GM12878 (cell line): ENCODE measurements around the gene PDE7B. TPM values are rescaled to one million over a fixed set of nuclear protein-coding genes. Genes with fewer than 3 reads are reported as not detected.

ENCODE experiments used
- ATAC-seq: fragments of 200-7000 bp; cut with Tn5 transposase; 3 replicates; pipeline ENCODE4 v1.9.1; 2020; ENCODE audit warnings: mild to moderate bottlenecking, moderate library complexity
- BruUV-seq: library from RNA; stranded (reverse); fragments of 400-500 nt; replicated peaks from 2 replicates; lab custom pipeline; 2021; lab: Mats Ljungman, UMichigan
- CTCF ChIA-PET: fragments of 300-600 bp; sonication (Branson Sonifier 250); formaldehyde crosslinking; extraction: SDS; loops from one replicate; lab custom pipeline; 2021; ENCODE audit warnings: inconsistent platforms; lab: Yijun Ruan, JAX
- POLR2A ChIA-PET: fragments of 350-600 bp; formaldehyde crosslinking; extraction: SDS; loops from one replicate; lab custom pipeline; 2021; ENCODE audit warnings: inconsistent platforms; lab: Charles Lee
- RAD21 ChIA-PET: fragments of 300-600 bp; sonication (Branson Sonifier 250); formaldehyde crosslinking; loops from one replicate; lab custom pipeline; 2023; ENCODE audit warnings: antibody characterized with exemption; ENCODE audit not compliant: unreplicated experiment; lab: Charles Lee
- SMC1A ChIA-PET: fragments of 300-600 bp; sonication (Branson Sonifier 250); formaldehyde crosslinking; loops from one replicate; lab custom pipeline; 2023; ENCODE audit not compliant: unreplicated experiment, uncharacterized antibody; lab: Charles Lee
- DNase-seq: peaks from one replicate; pipeline ENCODE4 v3.0.0-alpha.2; 2011; ENCODE audit warnings: low read depth, low spot score
- FAIRE-seq: peaks from 3 replicates; lab custom pipeline; 2011; peaks lifted over from hg19 to GRCh38; lab: Jason Lieb, UNC
- H2AFZ ChIP-seq: 2 replicates; pipeline ENCODE4 v1.6.0; 2011; ENCODE audit warnings: low read depth, low read length, control low read depth; ENCODE audit not compliant: control insufficient read depth
- H3K27ac ChIP-seq: 2 replicates; pipeline ENCODE4 v1.5.1; 2011; ENCODE audit warnings: control low read depth; ENCODE audit not compliant: control insufficient read depth, insufficient read depth
- H3K27me3 ChIP-seq, 2 experiments: replicated peaks in 1 of 2; 2 replicates each; pipeline versions ENCODE4 v1.6.0 to v1.6.1; 2011; ENCODE audit warnings: low read length in 1 of 2; ENCODE audit not compliant: control insufficient read depth in 2 of 2, insufficient read depth in 2 of 2
- H3K36me3 ChIP-seq, 2 experiments: 2 replicates each; pipeline ENCODE4 v1.5.1; 2011; ENCODE audit warnings: low read length in 1 of 2; ENCODE audit not compliant: control insufficient read depth in 2 of 2, insufficient read depth in 2 of 2
- H3K4me1 ChIP-seq: 2 replicates; pipeline ENCODE4 v1.6.1; 2011; ENCODE audit warnings: mild to moderate bottlenecking, low read length, moderate library complexity, mixed read lengths; ENCODE audit not compliant: control insufficient read depth, insufficient read depth
- H3K4me2 ChIP-seq: 2 replicates; pipeline ENCODE4 v1.6.0; 2011; ENCODE audit warnings: control low read depth; ENCODE audit not compliant: control insufficient read depth, insufficient read depth
- H3K4me3 ChIP-seq: fragments of 200-600 bp; sonication (generic); 2 replicates; pipeline ENCODE4 v1.5.1; 2016
- H3K79me2 ChIP-seq: 2 replicates; pipeline ENCODE4 v1.6.0; 2011; ENCODE audit warnings: low read length; ENCODE audit not compliant: control insufficient read depth, insufficient read depth
- H3K9ac ChIP-seq: 2 replicates; pipeline ENCODE4 v1.8.0; 2011; ENCODE audit warnings: low read length, control low read depth, mixed read lengths; ENCODE audit not compliant: control insufficient read depth, insufficient read depth
- H3K9me3 ChIP-seq: replicated peaks from 3 replicates; pipeline ENCODE4 v1.5.1; 2011; ENCODE audit warnings: mild to moderate bottlenecking, low read length; ENCODE audit not compliant: control insufficient read depth, insufficient read depth
- H4K20me1 ChIP-seq: 2 replicates; pipeline ENCODE4 v1.6.0; 2011; ENCODE audit not compliant: control insufficient read depth, insufficient read depth
- ATF2 ChIP-seq: IDR thresholded peaks from 2 replicates; pipeline ENCODE4 v1.6.1; 2012; ENCODE audit warnings: low read length, inconsistent platforms
- BHLHE40 ChIP-seq, 2 experiments: fragments of 450-650 bp in 1 of 2; IDR thresholded peaks; 2 replicates each; pipeline ENCODE4 v1.6.1; 2011 to 2017; ENCODE audit warnings: low read depth in 2 of 2, borderline replicate concordance in 1 of 2, improper control_type of control experiment in 1 of 2, low read length in 1 of 2, mild to moderate bottlenecking in 1 of 2
- CBX5 ChIP-seq: sonication (generic); IDR thresholded peaks from 2 replicates; pipeline ENCODE4 v1.6.1; 2016; ENCODE audit warnings: low read depth, moderate library complexity, mild to moderate bottlenecking, inconsistent platforms
- FOS ChIP-seq: IDR thresholded peaks from 3 replicates; pipeline ENCODE4 v1.6.1; 2011; ENCODE audit warnings: borderline replicate concordance; ENCODE audit not compliant: insufficient read length; ENCODE audit errors: extremely low read depth
- FOXK2 ChIP-seq: fragments of 450-650 bp; IDR thresholded peaks from 2 replicates; pipeline ENCODE4 v1.6.1; 2017; ENCODE audit warnings: mild to moderate bottlenecking, moderate library complexity
- MTA2 ChIP-seq: fragments of 450-650 bp; IDR thresholded peaks from 2 replicates; pipeline ENCODE4 v1.6.1; 2016; ENCODE audit warnings: low read depth, mild to moderate bottlenecking, moderate library complexity
- PBX3 ChIP-seq: IDR thresholded peaks from 2 replicates; pipeline ENCODE4 v1.6.1; 2011; ENCODE audit warnings: mild to moderate bottlenecking, low read depth, low read length, moderate library complexity; ENCODE audit not compliant: insufficient replicate concordance
- RB1 ChIP-seq: fragments of 450-650 bp; formaldehyde crosslinking; IDR thresholded peaks from 2 replicates; pipeline ENCODE4 v1.6.1; 2017; ENCODE audit warnings: mild to moderate bottlenecking, borderline replicate concordance
- SUPT20H ChIP-seq: IDR thresholded peaks from 2 replicates; pipeline ENCODE4 v1.6.1; 2011; ENCODE audit warnings: low read depth, mild to moderate bottlenecking, low read length, moderate library complexity, borderline replicate concordance; ENCODE audit not compliant: control insufficient read depth
- WGBS: methylation state at CpG from one replicate; pipeline ENCODE4 v1.1.6; 2016; ENCODE audit warnings: low lambda C conversion rate; ENCODE audit not compliant: insufficient replicate concordance, insufficient coverage; ENCODE audit errors: missing lambda C conversion rate; 5-methylcytosine and 5-hydroxymethylcytosine counted together
- in situ Hi-C: fragments of 300-500 bp; cut with MboI; formaldehyde crosslinking; loops from 9 replicates; pipeline ENCODE4 v1.14.3; 2018; ENCODE audit warnings: mixed read lengths
- intact Hi-C: fragments of 100-400 bp; cut with micrococcal nuclease; formaldehyde crosslinking; loops from one replicate; pipeline ENCODE4 v1.14.2; 2022; ENCODE audit not compliant: unreplicated experiment
- polyA plus RNA-seq, 11 experiments: library from polyadenylated mRNA; depleted of rRNA in 4 of 11; unstranded in 6 of 11; stranded (reverse) in 5 of 11; fragments of >200 nt; fragmentation: Nextera tagmentation in 4 of 11; fragmentation: Illumina TruSeq in 1 of 11; extraction: Ambion mirVana in 4 of 11; extraction: Trizol in 1 of 11; gene quantifications; 1 replicate in 1 of 11; 2 replicates in 10 of 11; pipeline versions ENCODE4 v1.2.1 to v1.2.3, GENCODE V29; 2011 to 2016; ENCODE audit warnings: inconsistent platforms in 2 of 11, missing spikeins in 2 of 11, low read depth in 1 of 11
- total RNA-seq, 4 experiments: library from RNA; depleted of rRNA in 3 of 4; stranded (reverse); fragments of >200 nt in 3 of 4; fragmentation: Illumina TruSeq in 1 of 4; extraction: Trizol in 1 of 4; gene quantifications; 2 replicates each; pipeline versions ENCODE4 v1.2.1 to v1.2.3, GENCODE V29; 2013 to 2021

PDE7B gene
- total and polyA plus RNA-seq, 10 of the 15 experiments (the other 5 are each of a cell fraction or from before 2014, with no cell fraction given): not detected

GRCh38 chr6:136079701-136080565 lies 228.4 kb downstream of the PDE7B start:
- no peak overlapping the region for H2AFZ ChIP-seq
- CTCF ChIA-PET: interaction anchor here (1.3 kb wide), 1 partner anchor 9 kb away, joined by 3 read pairs; no protein-coding TSS in a partner anchor
- RAD21 ChIA-PET: no interaction called here
- H3K4me2 ChIP-seq: no peak overlapping the region
- H3K27me3 ChIP-seq: no peaks in the 10 kb centered on the region; a peak in 1 of 4 replicates
- DNase-seq: no peak
- WGBS: 9% methylated on average over 6 of the region's 6 CpGs
- no peak overlapping the region for H3K27ac ChIP-seq
- SMC1A ChIA-PET: interaction anchor here (1.0 kb wide), 1 partner anchor 9 kb away, joined by 3 read pairs; no protein-coding TSS in a partner anchor
- ATAC-seq: no peak
- no peaks in the 10 kb centered on the region for H4K20me1 ChIP-seq
- TF ChIP-seq SUPT20H (no peak), PBX3 (no peak), BHLHE40 (IDR thresholded peaks at IDR 0.05; ENCODE audit: borderline replicate concordance in 1 of 2, low read depth in 2 of 2, low read length in 1 of 2) (no peak), FOXK2 (no peak), MTA2 (no peak), RB1 (no peak), ATF2 (no peak), CBX5 (no peak), FOS (no peak)
- no peaks in the 10 kb centered on the region for H3K79me2 ChIP-seq
- H3K9ac ChIP-seq: no peak overlapping the region
- no peaks in the 10 kb centered on the region for H3K36me3 ChIP-seq
- no peak for FAIRE-seq
- H3K4me1 ChIP-seq: no peaks in the 10 kb centered on the region
- no peaks in the 10 kb centered on the region for H3K9me3 ChIP-seq
- BruUV-seq: no TSS peak
- no peak overlapping the region for H3K4me3 ChIP-seq
- in situ Hi-C loops: no loop called here
- intact Hi-C loops: no loop called here
- POLR2A ChIA-PET: no interaction called here
